ENCODE measurements around the gene HMX3. TPM values are rescaled to one million over a fixed set of nuclear protein-coding genes. Genes with fewer than 3 reads are reported as not detected.
"Not testable (repeated sequence)": the region's sequence is repeated elsewhere in the genome, so short reads cannot be mapped to it uniquely, and the experiment has no call there.

Gene HMX3
- total RNA-seq, 1 experiment from 2014 or later: 3.9 TPM

DNA sequence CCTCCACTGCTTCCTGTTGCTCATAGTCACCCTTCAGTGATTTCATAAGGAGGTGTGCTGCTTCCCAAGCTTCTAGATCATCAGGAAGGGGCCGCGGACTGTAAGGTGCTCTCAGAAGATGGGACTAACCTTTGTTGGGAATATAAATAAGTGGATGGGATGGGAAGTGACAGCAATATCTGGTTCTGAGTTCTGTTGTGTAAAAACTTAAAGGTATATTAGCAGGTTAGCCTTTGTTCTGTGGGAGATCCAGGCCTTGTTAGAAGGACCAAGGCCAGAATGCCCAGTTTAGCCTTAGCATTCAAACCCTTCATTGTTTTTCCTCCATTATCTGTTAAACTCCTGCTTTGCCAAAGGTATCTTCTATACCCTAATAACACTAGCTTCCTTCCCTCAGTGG is 30.8 kb downstream of the HMX3 start:
- no peak for DNase-seq (ENCODE audit: extremely low read depth, low read depth)

DNA sequence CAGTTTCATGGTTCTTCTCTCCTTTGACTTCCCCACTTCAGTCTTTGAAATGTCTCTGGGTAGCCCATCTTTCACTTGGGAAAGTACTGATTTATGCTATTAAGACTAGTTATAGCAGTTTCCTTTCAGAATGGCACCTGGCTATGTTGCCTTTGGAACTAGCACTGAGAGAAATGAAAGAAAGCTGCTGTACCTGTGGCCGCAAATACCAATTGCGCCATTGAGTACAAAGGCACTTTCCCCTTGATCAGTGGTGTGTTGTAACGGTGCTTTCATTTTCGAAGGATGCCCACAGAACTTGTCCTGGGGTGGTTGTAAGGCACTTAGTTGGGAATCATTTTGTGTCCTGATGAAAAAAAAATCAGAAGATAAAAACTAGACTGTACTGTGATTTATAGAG is 35.2 kb downstream of the HMX3 start:
- DNase-seq (ENCODE audit: extremely low read depth, low read depth): no peak

DNA sequence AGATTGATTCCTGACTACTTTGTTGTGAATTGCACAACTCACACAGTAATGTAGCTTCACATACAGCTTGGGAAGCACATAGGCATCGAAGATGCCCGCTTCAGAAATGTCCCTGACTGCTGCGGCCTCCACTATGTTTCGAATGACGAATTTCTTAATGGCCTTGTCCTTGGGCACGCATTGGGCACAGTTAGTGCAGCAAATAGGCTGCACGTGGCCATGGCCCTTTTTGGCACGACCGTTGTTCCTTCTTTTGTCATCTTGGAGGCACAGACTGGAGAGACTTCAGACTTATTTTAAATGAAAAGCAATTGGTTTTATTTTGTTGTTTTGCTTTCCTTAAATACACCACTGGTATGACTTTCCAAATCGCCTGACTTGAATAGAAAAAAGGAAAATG is 35.8 kb downstream of the HMX3 start:
- DNase-seq (ENCODE audit: extremely low read depth, low read depth): not testable (repeated sequence)

DNA sequence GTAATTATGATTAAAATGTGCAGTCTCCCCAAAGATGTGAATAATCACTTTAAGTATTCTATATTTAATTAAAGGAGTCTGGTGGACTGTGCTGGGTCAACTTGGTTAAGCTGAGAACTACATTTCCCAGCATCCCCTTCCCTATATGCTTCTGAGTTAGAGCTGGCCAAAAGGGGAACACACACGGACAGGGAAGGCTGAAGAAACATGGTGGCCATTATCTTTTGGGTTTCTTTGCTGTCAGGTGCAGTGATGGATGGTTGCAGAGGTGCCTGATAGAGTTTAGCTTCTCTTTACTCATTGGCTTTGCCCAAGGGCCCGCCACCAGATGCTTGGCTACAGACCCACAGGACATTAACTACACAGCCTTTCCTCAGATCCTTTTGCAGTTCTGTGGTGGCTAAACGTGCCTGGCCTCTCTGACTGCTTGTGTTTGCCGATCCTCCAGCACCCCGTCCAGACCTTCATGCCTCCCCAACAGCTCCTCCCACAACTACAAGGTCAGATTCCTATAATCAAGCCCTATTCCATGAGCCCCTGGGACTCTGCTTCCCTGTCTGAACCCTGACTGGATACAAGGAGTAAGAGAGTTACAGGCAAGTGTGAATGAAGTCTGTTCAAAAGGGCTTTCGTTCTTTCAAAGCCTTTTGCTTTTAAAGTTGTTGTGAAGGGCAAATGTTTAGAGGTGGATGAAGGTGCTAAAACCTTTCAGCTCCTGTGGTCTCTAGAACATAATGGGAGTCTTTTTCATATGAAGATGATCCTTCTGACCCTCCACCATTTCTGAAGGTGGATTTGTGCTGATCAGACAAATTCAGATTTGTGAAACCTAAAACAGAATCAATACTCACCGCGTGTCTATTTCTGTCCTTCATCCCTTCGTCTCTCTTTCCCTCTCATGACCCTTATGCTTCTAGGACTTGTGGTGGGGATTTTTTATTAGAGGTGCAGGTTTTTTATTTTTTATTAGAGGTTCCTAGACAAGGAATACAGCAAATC is 39.9 kb downstream of the HMX3 start:
- DNase-seq (ENCODE audit: extremely low read depth, low read depth): no peak

DNA sequence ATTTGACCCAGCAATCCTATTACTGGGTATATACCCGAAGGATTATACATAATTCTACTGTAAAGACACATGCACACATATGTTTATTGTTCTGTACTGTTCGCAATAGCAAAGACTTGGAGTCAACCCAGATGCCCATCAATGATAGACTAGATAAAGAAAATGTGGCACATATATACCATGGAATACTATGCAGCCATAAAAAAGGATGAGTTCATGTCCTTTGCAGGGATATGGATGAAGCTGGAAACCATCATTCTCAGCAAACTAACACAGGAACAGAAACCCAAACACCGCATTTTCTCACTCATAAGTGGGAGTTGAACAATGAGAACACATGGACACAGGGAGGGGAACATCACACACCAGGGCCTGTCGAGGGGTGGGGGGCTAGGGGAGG is 42.6 kb downstream of the HMX3 start:
- DNase-seq (ENCODE audit: extremely low read depth, low read depth): not testable (repeated sequence)

DNA sequence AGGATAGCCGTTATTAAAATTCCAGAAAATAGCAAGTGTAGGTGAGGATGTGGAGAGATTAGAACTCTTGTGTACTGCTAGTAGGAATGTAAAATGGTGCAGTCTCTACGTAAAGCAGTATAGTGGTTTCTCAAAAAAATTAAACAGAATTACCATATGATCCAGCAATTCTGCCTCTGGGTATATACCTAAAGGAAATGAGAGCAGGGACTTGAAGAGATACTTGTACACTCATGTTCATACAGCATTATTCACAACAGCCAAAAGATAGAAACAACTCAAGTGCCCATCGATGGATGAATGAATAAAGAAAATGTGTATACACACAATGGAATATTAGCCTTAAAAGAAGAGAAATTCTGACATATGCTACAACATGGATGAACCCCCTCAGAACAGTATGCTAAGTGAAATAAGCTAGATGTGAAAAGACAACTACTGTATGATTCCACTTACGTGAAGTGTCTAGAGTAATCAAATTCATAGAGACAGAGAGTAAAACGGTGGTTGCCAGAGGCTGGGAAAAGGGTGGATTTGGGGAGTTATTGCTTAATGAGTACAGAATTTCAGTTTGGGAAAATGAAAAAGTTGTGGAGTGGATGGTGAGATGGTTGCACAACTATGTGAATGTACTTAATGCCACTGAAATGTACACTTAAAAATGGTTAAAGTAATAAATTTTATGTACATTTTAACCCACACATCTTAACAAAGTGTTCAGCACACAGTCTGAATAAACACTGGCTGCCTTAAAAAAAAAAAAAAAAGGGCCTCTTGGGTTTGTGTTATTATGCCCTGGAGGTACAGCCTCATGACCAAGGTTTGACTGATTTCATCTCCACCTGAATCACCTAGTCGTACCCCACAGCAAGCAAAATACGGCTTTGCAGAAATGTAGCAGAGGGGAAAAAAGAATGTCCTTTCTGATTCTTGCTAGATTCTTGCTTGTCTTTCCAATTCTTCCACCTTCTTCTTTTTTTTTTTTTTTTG is 44.6 kb downstream of the HMX3 start:
- no peak for DNase-seq (ENCODE audit: extremely low read depth, low read depth)

DNA sequence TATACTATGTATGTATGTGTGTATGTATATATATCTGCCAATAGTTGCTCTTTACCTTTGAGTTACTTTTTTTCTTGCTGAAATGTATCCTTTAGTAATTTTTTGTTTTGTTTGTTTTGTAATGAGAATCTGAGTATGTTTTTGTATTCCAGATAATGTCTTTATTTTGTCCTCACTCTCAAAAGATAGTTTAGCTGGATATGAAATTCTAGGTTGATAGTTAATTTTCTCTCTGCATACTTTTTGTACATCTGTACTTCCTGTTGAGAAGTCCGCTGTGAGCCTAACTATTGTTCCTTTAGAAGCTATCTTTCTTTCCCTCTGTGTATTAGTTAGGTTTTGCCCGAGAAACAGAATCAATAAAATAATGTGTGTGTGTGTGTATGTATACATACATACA is 48.0 kb downstream of the HMX3 start:
- no peak for DNase-seq (ENCODE audit: extremely low read depth, low read depth)

DNA sequence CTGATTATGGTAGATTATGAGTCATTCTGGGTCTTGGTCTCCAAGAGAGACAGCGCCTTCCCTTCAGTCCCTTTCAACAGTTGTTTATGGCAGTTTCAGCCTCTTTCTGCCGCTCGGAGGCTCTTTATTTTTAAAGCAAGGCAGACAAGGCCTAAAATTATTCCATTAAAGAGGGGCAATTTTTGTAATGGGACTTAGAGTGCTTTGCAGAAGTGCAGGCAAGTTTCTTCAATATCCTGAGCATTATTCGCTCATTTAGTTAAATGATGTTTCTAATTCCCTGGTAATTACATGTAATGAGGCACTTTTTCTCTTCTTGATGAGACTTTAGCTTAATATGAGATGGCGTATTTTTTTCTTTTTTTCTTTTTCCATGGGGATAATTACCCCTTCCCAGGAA is 52.0 kb downstream of the HMX3 start:
- DNase-seq (ENCODE audit: extremely low read depth, low read depth): no peak

Other genes starting within 250 kb of the HMX3 start
- not detected in 2 replicates for gene FAM24A, start 225.4 kb upstream of the HMX3 start, total RNA-seq (2014; rRNA removed; shearing (Covaris generic))
- gene C10orf88, start 181.7 kb upstream of the HMX3 start, total RNA-seq (2014; rRNA removed; shearing (Covaris generic)): 13.5 and 14.6 TPM in 2 replicates
- gene PSTK, start 155.6 kb upstream of the HMX3 start, total RNA-seq (2014; rRNA removed; shearing (Covaris generic)): 5.6 and 9.5 TPM in 2 replicates
- gene IKZF5, start 127.2 kb upstream of the HMX3 start, total RNA-seq (2014; rRNA removed; shearing (Covaris generic)): 4.0 and 5.6 TPM in 2 replicates
- gene ACADSB, start 127.0 kb upstream of the HMX3 start, total RNA-seq (2014; rRNA removed; shearing (Covaris generic)): 11.0 and 11.3 TPM in 2 replicates
- gene HMX2, start 12.2 kb downstream of the HMX3 start, total RNA-seq (2014; rRNA removed; shearing (Covaris generic)): 1.1 and 1.7 TPM in 2 replicates
- 247 and 274 TPM in 2 replicates for gene BUB3, start 18.4 kb downstream of the HMX3 start, total RNA-seq (2014; rRNA removed; shearing (Covaris generic))

Data from NCI-H460 (cell line).